Omental fat pad (tissue), 4 donors: ENCODE data around the gene CKM. TPM values are rescaled to one million over a fixed set of nuclear protein-coding genes. Genes with fewer than 3 reads are reported as not detected.

Experiments
- ATAC-seq: fragments of 150-250 bp; one replicate; pipeline ENCODE4 v1.9.1; 2016; ENCODE audit warnings: mild to moderate bottlenecking, moderate library complexity; ENCODE audit not compliant: low FRiP score
- DNase-seq: peaks from one replicate; pipeline ENCODE4 v3.0.0-alpha.2; 2019; ENCODE audit warnings: low spot score
- total RNA-seq, 4 donors: library from RNA; depleted of rRNA; stranded (reverse); fragments of >200 nt; gene quantifications; one replicate each; pipeline ENCODE4 v1.1.0, GENCODE V29; 2016
- TF ChIP-seq, protein P1 (sequence below), 3 donors: fragments of 450-650 bp; IDR thresholded peaks; one replicate each; pipeline ENCODE4 v1.5.1; 2016 to 2017; ENCODE audit warnings: antibody characterized with exemption in 3 of 3, mild to moderate bottlenecking in 3 of 3, moderate library complexity in 2 of 3

Gene CKM
- total RNA-seq, 4 donors from 2014 or later, result not detected

DNA sequence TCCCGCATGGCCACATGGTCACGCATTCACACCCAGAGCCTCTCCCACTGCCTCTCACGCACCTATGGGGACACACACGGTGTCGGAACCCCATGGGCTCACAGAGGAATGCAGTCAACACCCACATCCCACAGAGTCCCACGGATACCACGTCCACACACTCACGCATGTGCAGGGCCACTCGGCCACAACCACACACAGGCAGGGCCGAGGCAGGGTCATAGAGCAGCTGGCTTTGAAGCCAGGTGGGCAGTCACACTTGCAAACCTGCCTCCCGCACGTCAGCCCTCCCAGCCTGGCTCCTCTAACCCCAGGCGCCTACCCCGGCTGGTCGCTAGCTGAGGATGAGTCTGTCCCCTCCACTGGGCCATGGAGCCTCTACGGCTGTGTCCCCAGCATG, 39.6 kb upstream of the CKM start:
- ATAC-seq (no peak), DNase-seq (no peak)
- TF ChIP-seq, protein P1, sequence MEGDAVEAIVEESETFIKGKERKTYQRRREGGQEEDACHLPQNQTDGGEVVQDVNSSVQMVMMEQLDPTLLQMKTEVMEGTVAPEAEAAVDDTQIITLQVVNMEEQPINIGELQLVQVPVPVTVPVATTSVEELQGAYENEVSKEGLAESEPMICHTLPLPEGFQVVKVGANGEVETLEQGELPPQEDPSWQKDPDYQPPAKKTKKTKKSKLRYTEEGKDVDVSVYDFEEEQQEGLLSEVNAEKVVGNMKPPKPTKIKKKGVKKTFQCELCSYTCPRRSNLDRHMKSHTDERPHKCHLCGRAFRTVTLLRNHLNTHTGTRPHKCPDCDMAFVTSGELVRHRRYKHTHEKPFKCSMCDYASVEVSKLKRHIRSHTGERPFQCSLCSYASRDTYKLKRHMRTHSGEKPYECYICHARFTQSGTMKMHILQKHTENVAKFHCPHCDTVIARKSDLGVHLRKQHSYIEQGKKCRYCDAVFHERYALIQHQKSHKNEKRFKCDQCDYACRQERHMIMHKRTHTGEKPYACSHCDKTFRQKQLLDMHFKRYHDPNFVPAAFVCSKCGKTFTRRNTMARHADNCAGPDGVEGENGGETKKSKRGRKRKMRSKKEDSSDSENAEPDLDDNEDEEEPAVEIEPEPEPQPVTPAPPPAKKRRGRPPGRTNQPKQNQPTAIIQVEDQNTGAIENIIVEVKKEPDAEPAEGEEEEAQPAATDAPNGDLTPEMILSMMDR (IDR thresholded peaks at IDR 0.05), result no peak

DNA sequence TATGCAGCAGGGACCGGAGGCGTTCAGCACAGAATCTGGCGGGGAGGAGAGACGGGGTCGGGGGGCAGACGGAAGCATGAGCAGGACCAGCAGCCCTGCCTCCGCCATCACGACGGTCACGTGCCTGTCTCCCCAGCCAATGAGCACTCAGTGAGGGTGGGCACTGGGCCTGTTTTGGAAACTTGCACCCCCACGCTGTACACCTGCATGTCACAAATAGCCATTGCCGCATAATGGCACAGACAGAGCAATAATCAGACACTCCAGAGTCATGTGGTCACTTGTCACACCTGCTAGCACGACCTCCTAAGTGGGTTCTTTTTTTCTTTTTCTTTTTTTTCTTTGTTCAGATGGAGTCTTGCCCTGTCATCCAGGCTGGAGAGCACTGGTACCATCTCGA, 38.9 kb upstream of the CKM start:
- ATAC-seq (no peak), DNase-seq (no peak)
- TF ChIP-seq, protein P1 (IDR thresholded peaks at IDR 0.05), result no peak

GRCh38 chr19:45358213-45358792, 35.6 kb upstream of the CKM start:
- DNase-seq (no peak), ATAC-seq (no peak)
- TF ChIP-seq, protein P1 (IDR thresholded peaks at IDR 0.05), result no peak

DNA sequence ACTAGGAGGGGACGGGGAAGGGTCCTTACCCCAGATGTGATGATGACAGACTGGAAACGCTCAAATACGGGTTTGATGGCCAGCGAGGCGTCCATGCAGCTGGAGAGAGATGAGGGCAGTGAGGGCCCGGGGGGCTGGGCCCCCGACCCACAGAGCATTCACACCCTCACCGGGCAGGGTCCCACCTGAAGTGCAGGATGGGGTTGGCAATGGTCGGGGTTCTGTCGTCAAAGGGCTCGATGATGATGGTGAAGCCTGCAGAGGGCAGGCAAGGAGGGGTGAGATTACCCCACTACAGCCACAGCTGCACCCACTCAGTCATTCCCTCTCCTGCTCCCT, 34.7 kb upstream of the CKM start:
- TF ChIP-seq, protein P1 (IDR thresholded peaks at IDR 0.05), result no peak
- ATAC-seq (no peak), DNase-seq (no peak)

GRCh38 chr19:45356760-45357444, 34.2 kb upstream of the CKM start:
- no peak for ATAC-seq
- no peak for DNase-seq
- TF ChIP-seq, protein P1 (IDR thresholded peaks at IDR 0.05), result no peak

DNA sequence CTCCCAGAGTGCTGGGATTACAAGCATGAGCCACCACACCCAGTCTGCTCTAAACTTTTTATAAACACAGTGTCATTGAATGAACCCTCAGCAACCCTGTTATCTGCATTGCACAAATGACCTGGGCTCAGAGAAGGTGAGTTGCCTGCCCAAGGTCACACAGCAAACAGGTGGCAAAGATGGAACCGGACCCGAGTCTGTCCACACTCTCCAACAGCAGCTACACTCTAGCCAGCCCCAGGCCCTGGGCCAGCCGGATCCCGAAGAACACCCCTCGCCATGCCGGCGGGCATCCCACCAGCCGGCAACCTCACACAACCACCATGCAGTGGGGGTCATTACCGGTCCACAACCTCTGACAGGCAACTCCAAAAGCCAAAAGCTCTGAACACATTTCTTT, 33.2 kb upstream of the CKM start:
- TF ChIP-seq, protein P1 (IDR thresholded peaks at IDR 0.05), result no peak
- ATAC-seq, result no peak
- no peak for DNase-seq

DNA sequence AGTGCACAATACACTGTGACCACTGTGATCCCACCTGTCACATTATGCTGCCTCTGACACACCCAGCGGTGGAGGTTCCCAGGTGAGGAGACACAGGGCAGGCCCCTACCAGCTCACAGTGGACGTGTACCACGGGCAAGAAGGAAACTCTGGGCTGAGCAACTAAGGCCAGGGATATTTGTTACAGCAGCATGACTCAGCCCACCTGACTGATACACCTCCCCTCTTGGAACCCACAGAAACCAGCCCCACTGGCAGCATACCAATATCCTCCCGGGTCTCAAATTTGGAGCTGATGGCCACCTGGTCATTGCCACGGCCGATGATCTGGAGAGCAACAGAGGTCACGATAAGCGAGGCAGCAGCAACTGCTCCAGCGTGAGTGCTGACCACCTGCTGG, 32.7 kb upstream of the CKM start:
- DNase-seq, result no peak
- TF ChIP-seq, protein P1 (IDR thresholded peaks at IDR 0.05), result no peak
- no peak for ATAC-seq
